MCF 10A (cell line): ENCODE measurements around the gene ABHD5. TPM values are rescaled to one million over a fixed set of nuclear protein-coding genes. Genes with fewer than 3 reads are reported as not detected.
A peak's percentile ranks its signal among the peaks of the same experiment; 100 is the strongest.

Experiments
- BruUV-seq: library from RNA; stranded (reverse); fragments of 400-500 nt; replicated peaks from 2 replicates; lab custom pipeline; 2021; lab: Mats Ljungman, UMichigan
- CTCF ChIA-PET: fragments of 300-600 bp; sonication (Branson Sonifier 250); formaldehyde crosslinking; extraction: SDS; loops from one replicate; lab custom pipeline; 2021; ENCODE audit warnings: antibody characterized with exemption, inconsistent platforms; lab: Yijun Ruan, JAX
- POLR2A ChIA-PET: fragments of 300-600, 350-650 bp; sonication (Branson Sonifier 250); formaldehyde crosslinking; extraction: SDS; loops from one replicate; lab custom pipeline; 2020; ENCODE audit warnings: antibody characterized with exemption, inconsistent platforms; lab: Yijun Ruan, JAX
- DNase-seq: peaks from one replicate; pipeline ENCODE4 v3.0.0-alpha.2; 2018; ENCODE audit not compliant: unreplicated experiment
- H3K27ac Mint-ChIP-seq: one replicate; pipeline ENCODE4 v1.8.0; 2022; ENCODE audit warnings: mild to moderate bottlenecking, low read depth, mixed read lengths; ENCODE audit not compliant: unreplicated experiment
- H3K27me3 Mint-ChIP-seq: one replicate; pipeline ENCODE4 v1.8.0; 2022; ENCODE audit warnings: mixed read lengths; ENCODE audit not compliant: insufficient read depth, unreplicated experiment
- H3K36me3 Mint-ChIP-seq: one replicate; pipeline ENCODE4 v1.8.0; 2022; ENCODE audit warnings: mild to moderate bottlenecking, moderate library complexity, mixed read lengths; ENCODE audit not compliant: insufficient read depth, unreplicated experiment
- H3K4me1 Mint-ChIP-seq: one replicate; pipeline ENCODE4 v1.8.0; 2022; ENCODE audit warnings: mixed read lengths; ENCODE audit not compliant: insufficient read depth, unreplicated experiment
- H3K4me3 Mint-ChIP-seq: one replicate; pipeline ENCODE4 v1.8.0; 2022; ENCODE audit warnings: mild to moderate bottlenecking, moderate library complexity, mixed read lengths; ENCODE audit not compliant: unreplicated experiment
- H3K9me3 Mint-ChIP-seq: one replicate; pipeline ENCODE4 v1.8.0; 2022; ENCODE audit warnings: mixed read lengths; ENCODE audit not compliant: unreplicated experiment
- CTCF ChIP-seq: fragments of 200-600 bp; IDR thresholded peaks from one replicate; pipeline ENCODE4 v1.8.0; 2022; ENCODE audit warnings: antibody characterized with exemption, mild to moderate bottlenecking; ENCODE audit not compliant: unreplicated experiment
- intact Hi-C: fragments of 100-400 bp; cut with micrococcal nuclease; formaldehyde crosslinking; loops from 2 replicates; pipeline ENCODE4 v1.14.1; 2022
- total RNA-seq: library from RNA; stranded (reverse); gene quantifications from 2 replicates; pipeline ENCODE4 v1.2.3, GENCODE V29; 2022

ABHD5 gene
- total RNA-seq, 1 experiment from 2014 or later = 32.6 TPM

GRCh38 chr3:43770426-43771103, 79.8 kb downstream of the ABHD5 start:
- Mint-ChIP-seq H3K4me3 (no peak overlapping the region), H3K27me3 (no peaks in the 10 kb centered on the region), H3K36me3 (no peaks in the 10 kb centered on the region), H3K27ac (no peak overlapping the region), H3K9me3 (no peaks in the 10 kb centered on the region), H3K4me1 (peaks cover 51% of the 10 kb centered on the region)
- no TSS peak for BruUV-seq
- ChIA-PET POLR2A (no interaction called here), CTCF (interaction anchor here (0.6 to 1.1 kb wide), 5 partner anchors 9 to 223 kb away, joined by 3 to 5 read pairs (median 3); no protein-coding TSS in a partner anchor)
- DNase-seq = peak; percentile 28
- TF ChIP-seq CTCF = no peak
- intact Hi-C loops = no loop called here

- no peaks in the 10 kb centered on the region for H3K36me3 Mint-ChIP-seq
- peak overlapping the region; percentile 63 for H3K27ac Mint-ChIP-seq
- intact Hi-C loops = no loop called here
- H3K4me3 Mint-ChIP-seq = no peak overlapping the region
- no peak for DNase-seq
- no TSS peak for BruUV-seq
- no peak for TF ChIP-seq CTCF
- no peaks in the 10 kb centered on the region for H3K27me3 Mint-ChIP-seq
- H3K9me3 Mint-ChIP-seq = no peaks in the 10 kb centered on the region
- ChIA-PET POLR2A (no interaction called here), CTCF (interaction anchor here (0.9 kb wide), 2 partner anchors 15 to 224 kb away, joined by 3 to 5 read pairs; no protein-coding TSS in a partner anchor)
- H3K4me1 Mint-ChIP-seq = peaks cover 41% of the 10 kb centered on the region
Measured at GRCh38 chr3:43771610-43772009, 80.9 kb downstream of the ABHD5 start.

- no peak for TF ChIP-seq CTCF
- BruUV-seq = no TSS peak
- Mint-ChIP-seq H3K4me1 (peaks cover 24% of the 10 kb centered on the region), H3K27me3 (no peaks in the 10 kb centered on the region), H3K27ac (no peak overlapping the region), H3K36me3 (no peaks in the 10 kb centered on the region), H3K4me3 (no peak overlapping the region), H3K9me3 (no peaks in the 10 kb centered on the region)
- intact Hi-C loops = no loop called here
- DNase-seq = no peak
- CTCF ChIA-PET = no interaction called here
- POLR2A ChIA-PET = no interaction called here
Measured at GRCh38 chr3:43773273-43774094, 82.7 kb downstream of the ABHD5 start.

GRCh38 chr3:43774799-43775198, 84.1 kb downstream of the ABHD5 start:
- Mint-ChIP-seq H3K36me3 (no peaks in the 10 kb centered on the region), H3K4me1 (peaks cover 13% of the 10 kb centered on the region), H3K4me3 (no peak overlapping the region), H3K27ac (no peak overlapping the region), H3K27me3 (no peaks in the 10 kb centered on the region), H3K9me3 (no peaks in the 10 kb centered on the region)
- no peak for TF ChIP-seq CTCF
- no peak for DNase-seq
- intact Hi-C loops = no loop called here
- ChIA-PET CTCF (interaction anchor here (0.6 kb wide), 1 partner anchor 431 kb away, joined by 3 read pairs; no protein-coding TSS in a partner anchor), POLR2A (no interaction called here)
- BruUV-seq = no TSS peak
